K562 (cell line): ENCODE results near the gene CCL11. TPM values are rescaled to one million over a fixed set of nuclear protein-coding genes. Genes with fewer than 3 reads are reported as not detected.
A peak's percentile ranks its signal among the peaks of the same experiment; 100 is the strongest.

Experiments used
- ATAC-seq: fragments of 200-7000 bp; cut with Tn5 transposase; 3 replicates; pipeline ENCODE4 v1.9.1; 2020; ENCODE audit warnings: moderate library complexity
- BruUV-seq: library from RNA; stranded (reverse); fragments of 400-500 nt; replicated peaks from 2 replicates; lab custom pipeline; 2021; lab: Mats Ljungman, UMichigan
- CTCF ChIA-PET: fragments of 300-600 bp; formaldehyde crosslinking; extraction: SDS; loops from one replicate; lab custom pipeline; 2021; ENCODE audit warnings: low intra/inter-chr PET ratio; lab: Yijun Ruan, JAX
- POLR2A ChIA-PET: fragments of 300-600, 350-650 bp; sonication (Branson Sonifier 250); formaldehyde crosslinking; extraction: SDS; loops from one replicate; lab custom pipeline; 2021; ENCODE audit warnings: antibody characterized with exemption, inconsistent platforms; lab: Yijun Ruan, JAX
- DNase-seq, 4 experiments: peaks; one replicate each; pipeline versions ENCODE4 v3.0.0 to v3.0.0-alpha.2; 2011 to 2018; ENCODE audit warnings: low spot score in 3 of 4, mixed read lengths in 3 of 4; ENCODE audit errors: extremely low read depth in 1 of 4
- FAIRE-seq: peaks from 2 replicates; lab custom pipeline; 2011; peaks lifted over from hg19 to GRCh38; lab: Jason Lieb, UNC
- H2AFZ ChIP-seq: 2 replicates; pipeline ENCODE4 v1.6.0; 2011; ENCODE audit warnings: low read depth, low read length, control low read depth, inconsistent platforms
- H3K27ac ChIP-seq: fragments of 200-600 bp; 3 replicates; pipeline ENCODE4 v1.8.0; 2011; ENCODE audit warnings: low read depth, mild to moderate bottlenecking, control low read depth, inconsistent platforms, low read length, moderate library complexity, mixed read lengths; ENCODE audit errors: extremely low read depth
- H3K27me3 ChIP-seq, 2 experiments: fragments of 300-600 bp in 1 of 2; 2 replicates in 1 of 2; 3 replicates in 1 of 2; pipeline versions ENCODE4 v1.6.0 to v1.8.0; 2011; ENCODE audit warnings: inconsistent platforms in 2 of 2, low read length in 2 of 2, mild to moderate bottlenecking in 1 of 2, mixed read lengths in 1 of 2, moderate library complexity in 1 of 2; ENCODE audit not compliant: control insufficient read depth in 2 of 2, insufficient read depth in 2 of 2
- H3K36me3 ChIP-seq: fragments of 300-600 bp; 3 replicates; pipeline ENCODE4 v1.8.0; 2011; ENCODE audit warnings: mild to moderate bottlenecking, low read length, inconsistent platforms; ENCODE audit not compliant: control insufficient read depth, insufficient read depth
- H3K4me1 ChIP-seq, 2 experiments: fragments of 200-600 bp in 1 of 2; replicated peaks in 1 of 2; 2 replicates in 1 of 2; 3 replicates in 1 of 2; pipeline versions ENCODE4 v1.5.1 to v1.8.0; 2011; ENCODE audit warnings: inconsistent platforms in 2 of 2, low read length in 2 of 2, mild to moderate bottlenecking in 1 of 2, mixed read lengths in 1 of 2, moderate library complexity in 1 of 2; ENCODE audit not compliant: control insufficient read depth in 2 of 2, insufficient read depth in 2 of 2
- H3K4me2 ChIP-seq: 2 replicates; pipeline ENCODE4 v1.6.1; 2011; ENCODE audit warnings: low read length, control low read depth, inconsistent platforms, mixed read lengths; ENCODE audit not compliant: insufficient read depth
- H3K4me3 ChIP-seq: fragments of 200-600 bp; sonication (generic), shearing (Covaris generic); 2 replicates; pipeline ENCODE4 v1.5.1; 2016; ENCODE audit warnings: control low read depth, inconsistent platforms
- H3K79me2 ChIP-seq: fragments of 200-600 bp; 3 replicates; pipeline ENCODE4 v1.8.0; 2011; ENCODE audit warnings: low read length, inconsistent platforms; ENCODE audit not compliant: control insufficient read depth, insufficient read depth
- H3K9ac ChIP-seq, 2 experiments: 2 replicates each; pipeline versions ENCODE4 v1.6.0 to v1.6.1; 2011; ENCODE audit warnings: low read depth in 2 of 2, low read length in 2 of 2, control low read depth in 1 of 2, inconsistent platforms in 1 of 2, mild to moderate bottlenecking in 1 of 2, mixed read lengths in 1 of 2; ENCODE audit not compliant: insufficient read depth in 1 of 2
- H3K9me1 ChIP-seq: one replicate; pipeline ENCODE4 v1.6.0; 2011; ENCODE audit warnings: inconsistent platforms, mild to moderate bottlenecking, low read length, moderate library complexity; ENCODE audit not compliant: control insufficient read depth, insufficient read depth
- H3K9me3 ChIP-seq: replicated peaks from 2 replicates; pipeline ENCODE4 v1.5.1; 2011; ENCODE audit warnings: low read depth, low read length, inconsistent platforms; ENCODE audit not compliant: control insufficient read depth, insufficient read depth
- H4K20me1 ChIP-seq: replicated peaks from 2 replicates; pipeline ENCODE4 v1.6.1; 2011; ENCODE audit warnings: low read length, inconsistent platforms, mixed read lengths; ENCODE audit not compliant: control insufficient read depth, insufficient read depth
- ARID4B ChIP-seq: sonication (generic); formaldehyde crosslinking; IDR thresholded peaks from 2 replicates; pipeline ENCODE4 v1.8.0; 2022; ENCODE audit warnings: mild to moderate bottlenecking, missing genetic modification reagents
- CREM ChIP-seq: IDR thresholded peaks from 2 replicates; pipeline ENCODE4 v1.6.1; 2014; ENCODE audit warnings: antibody characterized with exemption, low read depth
- SPI1 ChIP-seq: IDR thresholded peaks from 2 replicates; pipeline ENCODE4 v1.6.1; 2011; ENCODE audit warnings: low read depth, low read length, control low read depth, borderline replicate concordance
- TFE3 ChIP-seq: fragments of 450-650 bp; formaldehyde crosslinking; IDR thresholded peaks from 2 replicates; pipeline ENCODE4 v1.4.0; 2020; ENCODE audit warnings: mild to moderate bottlenecking, mixed read lengths
- WGBS: fragments of 100-300 bp; shearing (Covaris generic); methylation state at CpG from one replicate; pipeline ENCODE4 v1.1.6; 2016; ENCODE audit warnings: low coverage, mixed read lengths; ENCODE audit not compliant: insufficient coverage; ENCODE audit errors: missing lambda C conversion rate; 5-methylcytosine and 5-hydroxymethylcytosine counted together
- in situ Hi-C: fragments of 300-500 bp; cut with MboI; formaldehyde crosslinking; loops from 4 replicates; pipeline ENCODE4 v1.15.0; 2018; ENCODE audit warnings: inconsistent platforms, mixed read lengths
- intact Hi-C: fragments of 100-400 bp; cut with micrococcal nuclease; formaldehyde crosslinking; loops from 2 replicates; pipeline ENCODE4 v1.14.2; 2022
- polyA plus RNA-seq, 8 experiments: library from polyadenylated mRNA; depleted of rRNA in 4 of 8; stranded (reverse) in 5 of 8; unstranded in 3 of 8; fragments of >200 nt; fragmentation: Nextera tagmentation in 2 of 8; fragmentation: Illumina TruSeq in 1 of 8; extraction: Ambion mirVana in 2 of 8; extraction: Trizol in 1 of 8; gene quantifications; 2 replicates each; pipeline versions ENCODE4 v1.2.1 to v1.2.3, GENCODE V29; 2011 to 2014; ENCODE audit warnings: inconsistent platforms in 1 of 8, missing spikeins in 1 of 8
- total RNA-seq, 7 experiments: library from RNA; depleted of rRNA in 6 of 7; stranded (reverse); fragments of >200 nt in 6 of 7; fragmentation: Illumina TruSeq in 2 of 7; extraction: Trizol in 2 of 7; gene quantifications; 2 replicates each; pipeline versions ENCODE4 v1.2.1 to v1.2.3, GENCODE V29; 2011 to 2021; ENCODE audit warnings: low replicate concordance in 1 of 7

CCL11 gene
- total and polyA plus RNA-seq, 9 of the 15 experiments (the other 6 are each of a cell fraction or from before 2014, with no cell fraction given): not detected

- H3K9ac ChIP-seq: no peak overlapping the region
- CTCF ChIA-PET: no interaction called here
- POLR2A ChIA-PET: interaction anchor here (0.6 kb wide), 1 partner anchor 373 kb away, joined by 3 read pairs; no protein-coding TSS in a partner anchor
- WGBS: 0% methylated on average over 1 of the region's 1 CpG
- intact Hi-C loops (no loop called here), in situ Hi-C loops (loop anchor here (10.0 kb wide), 1 partner anchor 98 kb away; no protein-coding TSS in a partner anchor)
- no peak for ATAC-seq
- no TSS peak for BruUV-seq
- no peak overlapping the region for H3K4me3 ChIP-seq
- peaks cover 0 to 4% of the 10 kb centered on the region in 2 experiments; a peak in 2 of 5 replicates for H3K27me3 ChIP-seq
- no peak overlapping the region for H3K27ac ChIP-seq
- DNase-seq: no peak
- TF ChIP-seq SPI1: peak; percentile 22; the same call in 1 of the 2 replicates
- TF ChIP-seq TFE3 (CRISPR knock-in tag): no peak
- TF ChIP-seq CREM: no peak
- H2AFZ ChIP-seq: no peak overlapping the region
- FAIRE-seq: no peak
- no peaks in the 10 kb centered on the region for H4K20me1 ChIP-seq
- H3K4me1 ChIP-seq: no peaks in the 10 kb centered on the region
- H3K9me1 ChIP-seq: no peaks in the 10 kb centered on the region
- no peaks in the 10 kb centered on the region for H3K79me2 ChIP-seq
- H3K9me3 ChIP-seq: no peaks in the 10 kb centered on the region
- no peak overlapping the region for H3K4me2 ChIP-seq
- H3K36me3 ChIP-seq: no peaks in the 10 kb centered on the region
Measured at GRCh38 chr17:34302636-34303035, 17.1 kb downstream of the CCL11 start.

- Histone ChIP-seq H3K4me3 (no peak overlapping the region), H3K9ac (no peak overlapping the region), H3K4me1 (no peaks in the 10 kb centered on the region), H3K27me3 (peaks cover 0 to 4% of the 10 kb centered on the region in 2 experiments; a peak in 2 of 5 replicates), H3K4me2 (no peak overlapping the region), H3K9me3 (no peaks in the 10 kb centered on the region), H2AFZ (no peak overlapping the region), H3K79me2 (no peaks in the 10 kb centered on the region), H3K9me1 (no peaks in the 10 kb centered on the region), H3K27ac (no peak overlapping the region), H3K36me3 (no peaks in the 10 kb centered on the region), H4K20me1 (no peaks in the 10 kb centered on the region)
- BruUV-seq: no TSS peak
- ChIA-PET CTCF (interaction anchor here (4.6 kb wide), 1 partner anchor 104 kb away, joined by 55 read pairs; no protein-coding TSS in a partner anchor), POLR2A (no interaction called here)
- ATAC-seq: no peak
- in situ Hi-C loops: loop anchor here (10.0 kb wide), 1 partner anchor 99 kb away; no protein-coding TSS in a partner anchor
- TF ChIP-seq ARID4B (CRISPR knock-in tag): no peak
- DNase-seq: no peak
- intact Hi-C loops: no loop called here
- WGBS: 0% methylated on average over 2 of the region's 2 CpGs
- no peak for FAIRE-seq
Measured at GRCh38 chr17:34303606-34304005, 18.1 kb downstream of the CCL11 start.
